HL-60 (cell line): ENCODE results near the gene FANCE.

Experiments used
- DNase-seq, 2 experiments: peaks; one replicate each; pipeline ENCODE4 v3.0.0-alpha.2; 2010 to 2020; ENCODE audit warnings: low read depth in 1 of 2, low spot score in 1 of 2
- H3K27ac ChIP-seq: fragments of 250-450 bp; sonication (Bioruptor Pico); replicated peaks from 2 replicates; pipeline ENCODE4 v1.5.1; 2020; ENCODE audit warnings: mild to moderate bottlenecking, moderate library complexity
- H3K27me3 ChIP-seq: fragments of 250-450 bp; sonication (Bioruptor Pico); 2 replicates; pipeline ENCODE4 v1.5.1; 2021; ENCODE audit warnings: mild to moderate bottlenecking, moderate library complexity; ENCODE audit not compliant: insufficient read depth, poor library complexity, severe bottlenecking
- H3K4me3 ChIP-seq: replicated peaks from 2 replicates; pipeline ENCODE4 v1.5.1; 2011; ENCODE audit warnings: mild to moderate bottlenecking, control low read depth, low read length; ENCODE audit not compliant: insufficient read depth
- CTCF ChIP-seq: IDR thresholded peaks from one replicate; pipeline ENCODE4 v1.5.1; 2011; ENCODE audit warnings: low read length, control low read depth, inconsistent platforms; ENCODE audit not compliant: insufficient read depth
- GABPA ChIP-seq: IDR thresholded peaks from 2 replicates; pipeline ENCODE4 v1.6.1; 2012; ENCODE audit warnings: low read depth
- POLR2AphosphoS5 ChIP-seq: IDR thresholded peaks from 2 replicates; pipeline ENCODE4 v1.6.1; 2012; ENCODE audit warnings: low read depth
- REST ChIP-seq: IDR thresholded peaks from 2 replicates; pipeline ENCODE4 v1.6.1; 2012; ENCODE audit warnings: low read depth; ENCODE audit not compliant: insufficient replicate concordance
- SPI1 ChIP-seq: IDR thresholded peaks from 2 replicates; pipeline ENCODE4 v1.6.1; 2012; ENCODE audit warnings: low read depth, mild to moderate bottlenecking, borderline replicate concordance

Gene FANCE

DNA sequence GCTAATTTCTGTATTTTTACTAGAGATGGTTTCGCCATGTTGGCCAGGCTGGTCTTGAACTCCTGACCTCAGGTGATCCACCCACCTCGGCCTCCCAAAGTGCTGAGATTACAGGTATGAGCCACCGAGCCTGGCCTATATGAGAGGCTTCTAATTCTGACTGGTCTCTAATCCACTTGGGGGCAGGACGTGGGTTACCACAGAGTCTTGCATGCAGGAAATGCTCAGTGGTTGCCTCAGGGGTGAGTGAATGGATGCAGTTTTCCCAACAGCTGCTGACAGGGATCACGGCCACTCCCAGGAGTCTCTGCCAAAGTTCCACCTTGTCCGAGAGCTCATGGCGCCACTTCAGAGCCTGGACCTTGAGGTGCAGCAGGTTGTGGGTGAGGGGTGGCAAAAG, 6.4 kb upstream of the FANCE start:
- Histone ChIP-seq H3K27ac (no peak overlapping the region), H3K27me3 (no peaks in the 10 kb centered on the region), H3K4me3 (no peak overlapping the region)
- DNase-seq = no peak
- TF ChIP-seq REST = no peak
- TF ChIP-seq GABPA = no peak

DNA sequence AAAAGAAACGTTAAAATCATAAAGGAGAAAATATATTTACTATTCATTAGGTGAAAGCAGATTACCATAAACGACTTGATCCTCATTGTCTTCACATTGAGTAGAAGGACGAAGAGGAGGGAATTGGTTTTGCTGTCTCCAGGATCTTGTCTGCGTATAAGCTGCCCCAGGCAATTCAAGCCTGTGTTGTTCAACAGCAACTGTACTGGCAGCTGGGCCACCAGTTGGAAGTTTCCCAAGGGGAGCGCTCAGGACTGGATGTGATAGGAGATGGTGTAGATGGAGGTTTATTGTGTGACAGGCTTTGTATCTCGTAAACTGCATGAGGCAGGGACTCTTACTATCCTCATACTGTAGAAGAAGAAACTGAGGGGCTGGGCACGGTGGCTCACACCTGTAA, 3.9 kb upstream of the FANCE start:
- H3K4me3 ChIP-seq = no peak overlapping the region
- TF ChIP-seq SPI1 (no peak), REST (no peak)
- DNase-seq = no peak

GRCh38 chr6:35449287-35449881, 2.8 kb upstream of the FANCE start:
- TF ChIP-seq CTCF (peak; percentile 61), GABPA (no peak)
- no peaks in the 10 kb centered on the region for H3K27me3 ChIP-seq
- peak in 1 of 2 experiments; percentile 47 for DNase-seq
- H3K27ac ChIP-seq = no peak overlapping the region
- no peak overlapping the region for H3K4me3 ChIP-seq

More for the DNA sequence above, 3.9 kb upstream of the FANCE start:
- Histone ChIP-seq H3K27ac (no peak overlapping the region), H3K27me3 (no peaks in the 10 kb centered on the region)

DNA sequence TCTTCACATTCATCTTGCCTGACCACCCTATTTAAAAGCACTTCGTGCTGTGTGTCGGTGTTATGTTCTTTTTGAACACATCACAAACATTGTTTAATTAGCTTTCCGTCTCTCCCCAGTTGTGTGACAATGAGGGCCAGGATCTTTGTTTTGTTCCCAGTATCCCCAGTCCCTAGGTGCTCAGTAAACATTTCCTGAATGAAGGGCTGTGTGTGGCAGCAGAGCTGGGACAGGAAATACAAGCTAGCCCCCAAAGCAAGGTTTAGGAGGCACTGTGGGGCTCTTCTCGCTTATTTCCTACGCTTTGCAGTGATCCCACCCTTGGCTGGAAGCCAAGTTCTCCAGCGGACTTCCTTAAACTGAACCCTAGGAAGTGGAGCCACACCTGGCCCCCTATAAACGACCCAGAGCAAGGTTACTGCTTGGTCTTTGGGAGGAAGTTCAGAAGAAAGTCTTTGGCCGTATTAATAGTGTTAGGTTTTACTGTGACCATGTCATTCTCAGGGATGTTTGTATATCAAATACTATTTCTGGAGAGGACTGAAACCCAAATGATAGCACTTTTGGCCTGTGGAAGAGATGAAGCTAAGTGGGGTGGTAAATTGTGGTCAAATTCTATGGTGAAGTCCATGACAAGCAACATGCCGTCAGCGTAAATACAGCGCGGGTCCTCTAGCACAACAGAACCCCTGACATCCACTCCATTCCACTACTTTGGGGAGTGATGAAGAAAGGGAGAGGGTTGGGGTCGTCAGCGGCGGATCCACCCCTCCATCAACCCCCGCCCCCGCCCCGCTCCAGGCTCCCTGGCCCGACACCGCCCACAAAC, 570 bp upstream of the FANCE start:
- DNase-seq = no peak
- TF ChIP-seq SPI1 (no peak), POLR2AphosphoS5 (no peak), GABPA (no peak), CTCF (no peak), REST (no peak)
- peak overlapping the region; percentile 79 for H3K4me3 ChIP-seq
- H3K27ac ChIP-seq = no peak overlapping the region
- H3K27me3 ChIP-seq = no peaks in the 10 kb centered on the region
